ENCODE measurements around the gene CT45A8.
"Not testable (repeated sequence)": the region's sequence is repeated elsewhere in the genome, so short reads cannot be mapped to it uniquely, and the experiment has no call there.

DNA sequence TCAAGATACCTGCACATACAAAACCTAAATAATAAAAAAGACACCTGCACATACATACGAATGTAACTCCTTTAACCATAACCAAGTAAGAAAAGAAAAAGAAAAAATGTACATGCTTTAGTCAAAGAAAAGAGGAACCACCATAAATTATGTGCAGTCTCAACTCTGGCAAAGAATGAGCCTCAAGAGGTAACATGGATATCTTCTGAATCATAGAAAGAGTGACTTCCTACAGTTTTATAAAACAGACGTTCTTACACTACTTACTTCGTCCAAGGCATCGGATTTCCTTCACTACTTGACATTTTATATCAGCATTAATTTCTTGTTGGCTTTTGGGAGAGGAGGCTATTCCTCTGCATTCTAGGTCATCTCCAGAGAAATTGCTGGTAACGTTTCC, 28.4 kb upstream of the CT45A8 start:
- TF ChIP-seq ZNF274 (IDR thresholded peaks at IDR 0.05; ENCODE audit: low read depth, low read length); SUZ12 (IDR thresholded peaks at IDR 0.05; ENCODE audit: extremely low read depth, insufficient read depth, insufficient read length): not testable (repeated sequence)

Measured in NT2/D1 (cell line).